DND-41 (cell line): Measurements from ENCODE around the gene CDH23.

Experiments used
- CTCF ChIP-seq: IDR thresholded peaks from 2 replicates; pipeline ENCODE4 v1.5.1; 2012; ENCODE audit warnings: borderline replicate concordance, low read length, moderate library complexity, mild to moderate bottlenecking; ENCODE audit not compliant: poor library complexity, severe bottlenecking; ENCODE audit errors: extremely low read depth
- EZH2 ChIP-seq: IDR thresholded peaks from 3 replicates; pipeline ENCODE4 v1.6.1; 2012; ENCODE audit warnings: borderline replicate concordance, low read depth, mild to moderate bottlenecking, moderate library complexity, low read length, inconsistent platforms; ENCODE audit not compliant: severe bottlenecking

GRCh38 chr10:71431239-71432100 is 34.8 kb downstream of the CDH23 start:
- TF ChIP-seq CTCF = peak; percentile 19
- TF ChIP-seq EZH2 = no peak
